Esophagus muscularis mucosa (tissue), 3 donors: ENCODE results near the gene POMT1.

ENCODE experiments used
- POLR2AphosphoS5 ChIP-seq, 2 donors: sonication (generic); formaldehyde crosslinking; IDR thresholded peaks; one replicate each; pipeline ENCODE4 v1.6.1; 2017; ENCODE audit warnings: antibody characterized with exemption in 2 of 2
- TF ChIP-seq, protein P1 (sequence below), 3 experiments: fragments of 200-600 bp in 2 of 3; fragments of 450-650 bp in 1 of 3; sonication (generic) in 2 of 3; IDR thresholded peaks; one replicate each; pipeline ENCODE4 v1.5.1; 2017 to 2019; ENCODE audit warnings: antibody characterized with exemption in 3 of 3, mild to moderate bottlenecking in 2 of 3, moderate library complexity in 1 of 3

DNA sequence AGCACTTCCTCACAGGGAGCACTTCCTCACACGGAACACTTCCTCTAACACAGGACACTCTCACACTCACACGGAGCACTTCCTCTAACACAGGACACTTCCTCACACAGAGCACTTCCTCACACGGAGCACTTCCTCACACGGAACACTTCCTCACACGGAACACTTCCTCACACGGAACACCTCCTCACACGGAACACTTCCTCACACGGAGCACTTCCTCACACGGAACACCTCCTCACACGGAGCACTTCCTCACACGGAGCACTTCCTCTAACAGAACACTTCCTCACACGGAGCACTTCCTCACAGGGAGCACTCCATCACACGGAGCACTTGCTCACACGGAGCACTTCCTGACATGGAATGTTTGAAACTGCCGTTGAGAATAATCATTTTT, 13.4 kb downstream of the POMT1 start:
- TF ChIP-seq, protein P1, sequence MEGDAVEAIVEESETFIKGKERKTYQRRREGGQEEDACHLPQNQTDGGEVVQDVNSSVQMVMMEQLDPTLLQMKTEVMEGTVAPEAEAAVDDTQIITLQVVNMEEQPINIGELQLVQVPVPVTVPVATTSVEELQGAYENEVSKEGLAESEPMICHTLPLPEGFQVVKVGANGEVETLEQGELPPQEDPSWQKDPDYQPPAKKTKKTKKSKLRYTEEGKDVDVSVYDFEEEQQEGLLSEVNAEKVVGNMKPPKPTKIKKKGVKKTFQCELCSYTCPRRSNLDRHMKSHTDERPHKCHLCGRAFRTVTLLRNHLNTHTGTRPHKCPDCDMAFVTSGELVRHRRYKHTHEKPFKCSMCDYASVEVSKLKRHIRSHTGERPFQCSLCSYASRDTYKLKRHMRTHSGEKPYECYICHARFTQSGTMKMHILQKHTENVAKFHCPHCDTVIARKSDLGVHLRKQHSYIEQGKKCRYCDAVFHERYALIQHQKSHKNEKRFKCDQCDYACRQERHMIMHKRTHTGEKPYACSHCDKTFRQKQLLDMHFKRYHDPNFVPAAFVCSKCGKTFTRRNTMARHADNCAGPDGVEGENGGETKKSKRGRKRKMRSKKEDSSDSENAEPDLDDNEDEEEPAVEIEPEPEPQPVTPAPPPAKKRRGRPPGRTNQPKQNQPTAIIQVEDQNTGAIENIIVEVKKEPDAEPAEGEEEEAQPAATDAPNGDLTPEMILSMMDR (IDR thresholded peaks at IDR 0.05) = no peak
- TF ChIP-seq POLR2AphosphoS5 (IDR thresholded peaks at IDR 0.05) = no peak
